ENCODE measurements around the gene MOV10L1.
"Not testable (repeated sequence)": the region's sequence is repeated elsewhere in the genome, so short reads cannot be mapped to it uniquely, and the experiment has no call there.

Gene MOV10L1

DNA sequence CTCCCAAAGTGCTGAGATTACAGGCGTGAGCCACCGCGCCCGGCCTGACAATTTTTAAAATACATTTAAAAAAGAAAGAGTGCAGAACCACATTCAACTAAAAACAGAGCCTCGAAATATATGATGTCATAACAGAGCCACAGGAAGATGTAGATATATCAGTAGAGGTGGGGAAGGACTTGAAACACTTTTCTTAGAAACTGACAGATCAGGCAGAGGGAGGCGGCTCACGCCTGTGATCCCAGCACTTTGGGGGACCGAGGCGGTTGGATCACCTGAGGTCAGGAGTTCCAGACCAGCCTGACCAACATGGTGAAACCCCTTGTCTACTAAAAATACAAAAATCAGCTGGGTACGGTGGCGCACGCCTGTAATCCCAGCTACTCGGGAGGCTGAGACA lies 11.6 kb upstream of the MOV10L1 start:
- DNase-seq (ENCODE audit: low read depth) = no peak

DNA sequence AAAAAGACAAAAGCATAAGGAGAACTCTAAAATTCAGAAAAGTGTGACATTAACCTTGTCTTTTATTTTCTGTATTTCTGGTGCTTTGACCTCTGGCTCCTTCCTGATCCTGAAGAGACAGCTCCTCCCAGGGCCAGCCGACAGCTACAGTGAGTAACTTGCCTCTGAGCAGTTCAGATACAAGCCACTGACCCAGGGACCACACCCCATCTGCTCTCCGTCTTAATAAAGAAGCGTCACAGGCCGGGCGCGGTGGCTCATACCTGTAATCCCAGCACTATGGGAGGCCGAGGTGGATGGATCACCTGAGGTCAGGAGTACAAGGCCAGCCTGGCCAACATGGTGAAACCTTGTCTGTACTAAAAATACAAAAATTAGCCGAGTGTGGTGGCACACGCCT lies 11.0 kb upstream of the MOV10L1 start:
- DNase-seq (ENCODE audit: low read depth) = no peak

DNA sequence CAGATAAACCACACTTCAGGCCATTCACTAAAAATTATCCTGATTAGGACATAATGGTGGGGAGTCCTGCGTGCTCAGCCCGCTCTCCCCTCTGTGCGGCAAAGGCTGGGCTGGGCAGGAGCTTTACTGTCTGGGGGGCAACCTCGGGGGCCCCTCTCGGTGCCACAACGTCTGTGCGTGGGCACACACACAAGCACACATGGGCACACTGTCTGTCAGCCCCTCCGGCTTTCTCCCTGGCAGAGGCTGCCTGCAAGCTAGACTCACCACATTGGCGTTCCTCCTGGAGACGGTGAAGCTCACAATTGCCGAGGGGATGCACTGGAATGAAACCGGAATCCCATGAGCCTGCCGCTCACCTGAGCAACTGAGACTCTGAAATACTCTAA lies 9.7 kb upstream of the MOV10L1 start:
- DNase-seq (ENCODE audit: low read depth) = no peak

DNA sequence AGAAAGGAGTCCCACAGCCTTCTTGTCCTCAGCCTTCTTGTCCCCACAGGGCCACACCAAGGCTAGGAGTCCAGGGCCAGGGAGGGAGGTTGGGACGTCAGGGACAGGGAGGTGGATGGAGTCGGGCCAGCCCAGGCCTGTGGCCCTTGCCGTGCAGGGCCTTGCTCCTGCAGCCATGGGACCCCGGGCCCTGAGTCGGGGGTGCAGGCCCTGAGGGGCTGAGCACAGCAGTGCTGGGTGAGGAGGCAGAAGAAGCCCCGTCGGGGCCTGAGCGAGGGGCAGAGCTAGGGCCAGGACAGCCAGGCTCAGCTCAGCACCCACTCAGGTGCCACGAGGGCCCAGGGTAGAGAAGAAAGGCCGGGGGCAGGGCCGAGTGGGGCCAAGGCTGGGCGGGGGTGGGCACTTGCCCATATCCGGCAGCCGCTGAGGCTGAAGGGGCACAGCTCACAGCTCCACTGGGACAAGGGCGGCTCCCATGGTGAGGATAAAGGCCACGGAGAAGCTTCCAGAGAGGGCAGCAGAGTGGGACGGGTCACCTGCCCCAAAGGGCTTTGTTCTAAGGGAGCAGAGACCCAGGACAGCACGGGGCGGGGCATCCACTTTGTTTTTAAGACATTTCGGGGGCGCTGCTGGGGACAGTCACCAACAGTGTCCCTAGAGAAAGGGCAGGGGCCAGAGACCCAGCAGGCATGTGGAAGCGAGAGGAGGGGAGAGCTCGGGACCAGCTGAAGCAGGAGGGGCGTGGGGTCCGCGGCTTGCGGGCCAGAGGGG lies 8.2 kb upstream of the MOV10L1 start:
- no peak for DNase-seq (ENCODE audit: low read depth)

DNA sequence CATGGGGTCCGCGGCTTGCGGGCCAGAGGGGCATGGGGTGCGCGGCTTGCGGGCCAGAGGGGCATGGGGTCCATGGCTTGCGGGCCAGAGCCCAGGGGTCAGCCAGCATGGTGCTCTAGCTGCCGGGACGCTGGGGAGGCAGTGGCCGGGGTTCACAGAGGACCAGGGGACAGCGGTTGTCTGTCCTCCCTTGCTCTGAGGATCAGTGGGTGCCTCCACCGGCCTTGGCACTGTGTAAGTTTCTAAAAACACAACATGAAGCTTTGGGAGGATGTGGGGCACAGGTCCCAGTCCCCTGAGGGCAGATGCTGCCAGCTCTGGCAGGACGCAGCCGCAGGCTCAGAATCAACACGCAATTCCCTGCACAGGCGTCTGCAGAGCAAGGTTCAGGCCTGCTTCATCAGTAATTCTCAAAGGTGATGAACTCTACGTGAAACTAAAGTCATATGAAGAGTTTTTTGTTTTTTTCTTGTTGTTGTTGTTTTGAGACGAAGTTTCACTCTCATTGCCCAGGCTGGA lies 7.5 kb upstream of the MOV10L1 start:
- no peak for DNase-seq (ENCODE audit: low read depth)

DNA sequence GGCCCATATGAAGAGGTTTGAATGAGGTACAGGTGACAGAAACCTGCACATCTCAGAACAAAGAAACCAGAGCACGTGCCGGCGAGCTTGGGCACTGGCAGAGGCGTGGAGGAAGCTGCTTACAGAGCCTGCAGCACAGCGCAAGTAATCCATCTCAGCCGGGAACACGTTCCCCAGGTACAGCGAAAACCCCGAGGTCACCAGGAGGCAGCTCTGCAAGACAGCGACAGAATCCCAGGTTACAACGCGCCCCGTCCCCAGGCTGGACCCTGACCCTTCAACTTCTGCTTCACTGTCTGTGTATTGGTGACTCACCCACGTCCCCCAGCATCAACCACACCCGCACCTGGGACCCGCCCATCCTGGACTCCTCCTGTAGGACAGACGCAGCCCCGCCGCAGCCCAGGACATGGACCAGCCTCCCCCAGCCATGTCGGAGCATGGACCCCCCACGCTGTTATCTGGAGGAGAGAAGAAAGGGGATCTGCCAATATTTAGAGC lies 6.8 kb upstream of the MOV10L1 start:
- no peak for DNase-seq (ENCODE audit: low read depth)

DNA sequence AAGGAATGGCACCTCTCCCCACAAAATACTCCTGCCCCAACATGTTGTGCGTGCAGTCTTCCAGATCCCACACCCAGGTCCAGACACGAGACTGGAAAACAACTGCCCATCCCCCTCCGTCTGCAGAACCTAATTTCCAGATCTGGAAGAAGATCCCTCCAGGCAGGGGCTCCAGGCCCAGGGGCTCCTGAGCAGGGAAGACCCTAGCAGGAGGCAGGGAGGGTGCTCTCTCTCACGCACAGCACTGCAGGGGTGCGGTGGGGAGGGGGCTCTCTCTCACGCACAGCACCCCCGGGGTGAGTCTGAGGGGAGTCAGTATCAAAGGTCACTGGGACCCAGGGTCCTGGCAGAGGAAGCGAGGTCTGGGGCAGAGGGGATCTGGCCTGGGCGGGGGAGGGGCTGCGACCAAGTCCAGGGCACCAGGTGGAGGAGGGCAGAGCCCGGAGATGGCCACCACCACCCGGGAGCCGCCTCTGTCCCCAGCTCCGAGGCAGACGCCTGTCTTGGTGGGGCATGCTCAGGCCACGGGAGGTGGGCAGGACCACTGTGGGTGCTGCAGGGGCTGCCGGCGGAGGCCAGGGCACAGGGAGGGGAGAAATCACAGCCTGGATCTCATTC lies 6.2 kb upstream of the MOV10L1 start:
- no peak for DNase-seq (ENCODE audit: low read depth)

DNA sequence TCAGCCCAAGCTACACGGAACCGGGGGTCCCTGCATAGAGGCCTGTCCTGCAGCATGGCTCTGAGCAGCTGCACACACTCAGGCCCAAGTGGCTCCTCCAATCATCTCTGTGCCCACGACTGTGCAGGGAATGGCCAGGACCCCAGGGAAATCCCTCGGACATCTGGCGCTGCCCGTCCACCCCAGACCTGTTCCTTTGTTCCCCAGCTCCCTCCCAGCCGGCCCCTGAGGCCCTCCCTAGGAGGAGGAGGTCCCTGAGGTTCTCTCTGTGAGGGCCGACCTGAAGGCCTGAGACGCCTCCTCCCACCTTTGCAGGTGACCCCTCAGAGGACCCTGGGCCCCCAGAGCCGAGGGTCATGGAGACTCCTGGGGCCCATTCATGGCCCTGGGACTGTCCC lies 5.7 kb upstream of the MOV10L1 start:
- DNase-seq (ENCODE audit: low read depth) = no peak

DNA sequence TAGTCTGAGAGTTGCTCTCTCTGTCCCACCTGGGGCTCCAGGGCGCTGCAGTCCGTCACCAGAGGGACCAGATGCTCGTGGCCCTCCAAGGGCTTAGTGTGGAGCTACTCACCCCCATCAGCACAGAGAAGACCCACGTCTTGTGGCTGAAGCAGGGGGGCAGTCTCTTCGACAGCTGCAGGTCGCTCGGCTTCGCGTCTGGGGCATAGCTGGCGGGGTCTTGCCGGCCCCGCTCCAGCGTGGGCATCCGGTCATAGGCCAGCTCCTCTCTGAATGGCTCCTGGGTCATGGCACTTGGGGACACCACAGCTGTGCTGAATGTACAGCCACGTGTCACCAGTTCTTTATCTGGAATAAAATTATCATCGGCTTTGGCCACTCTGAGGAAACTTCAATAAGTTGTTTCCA lies 5.2 kb upstream of the MOV10L1 start:
- no peak for DNase-seq (ENCODE audit: low read depth)

DNA sequence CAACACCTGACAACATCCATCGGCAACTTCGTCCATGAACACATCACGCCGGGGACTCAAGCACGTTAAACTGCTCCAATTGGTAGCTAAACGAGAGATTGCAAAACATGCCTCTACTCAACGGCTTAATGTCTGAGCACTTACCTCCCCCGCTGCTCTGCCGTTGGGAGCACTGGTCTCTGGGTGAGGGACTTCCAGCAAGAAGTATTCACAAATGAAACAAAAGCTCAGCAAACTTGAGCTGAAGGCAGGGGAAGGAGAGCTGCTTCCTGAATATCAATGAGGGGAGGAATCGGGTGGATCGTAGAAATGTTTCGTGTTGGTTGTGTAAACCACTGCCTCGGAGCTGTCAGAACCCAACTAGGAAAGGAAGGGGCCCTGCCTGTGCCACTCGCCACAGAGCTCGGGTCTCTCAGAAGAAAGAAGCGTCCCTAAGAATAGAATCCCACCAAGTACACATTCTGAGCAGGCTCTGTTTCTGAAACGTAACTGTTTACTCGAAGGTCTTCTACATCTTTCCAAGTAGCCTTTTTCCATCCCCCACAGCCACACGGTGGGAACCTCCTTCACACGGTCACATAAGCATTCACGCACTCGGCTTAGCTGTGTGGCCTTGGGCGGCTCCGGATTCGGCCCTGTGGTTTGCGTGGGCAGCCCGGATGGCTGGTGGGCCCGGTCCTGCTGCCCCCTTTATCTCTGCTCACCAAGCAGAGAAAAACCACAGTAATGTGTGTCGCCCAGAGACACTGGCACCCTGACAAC lies 4.4 kb upstream of the MOV10L1 start, which contains the start of gene MLC1:
TSS of gene MLC1 (minus strand) at position 216 of the 762 bp plus-strand sequence. CDS start 524 bp downstream, outside the sequence.
- peak; percentile 62 for DNase-seq (ENCODE audit: low read depth)

DNA sequence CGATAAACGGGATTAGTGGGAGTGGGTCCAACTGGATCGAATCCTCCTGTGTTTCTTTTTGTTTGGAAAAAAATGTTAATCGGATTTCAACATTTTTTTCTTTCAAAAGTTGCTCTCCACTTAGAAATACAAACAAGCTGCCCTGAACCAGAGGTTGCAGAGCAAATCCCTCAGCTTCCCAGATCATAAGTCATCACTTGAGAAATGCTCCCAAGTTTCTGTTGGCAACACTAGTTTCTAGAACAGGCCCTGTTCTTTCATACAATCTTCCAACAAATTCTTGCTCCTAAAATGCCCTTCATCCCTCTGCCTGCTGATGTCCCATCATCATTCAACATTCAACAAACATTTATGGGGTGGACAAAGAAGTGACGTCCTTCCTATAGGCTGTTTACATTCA lies 3.3 kb upstream of the MOV10L1 start:
- no peak for DNase-seq (ENCODE audit: low read depth)

DNA sequence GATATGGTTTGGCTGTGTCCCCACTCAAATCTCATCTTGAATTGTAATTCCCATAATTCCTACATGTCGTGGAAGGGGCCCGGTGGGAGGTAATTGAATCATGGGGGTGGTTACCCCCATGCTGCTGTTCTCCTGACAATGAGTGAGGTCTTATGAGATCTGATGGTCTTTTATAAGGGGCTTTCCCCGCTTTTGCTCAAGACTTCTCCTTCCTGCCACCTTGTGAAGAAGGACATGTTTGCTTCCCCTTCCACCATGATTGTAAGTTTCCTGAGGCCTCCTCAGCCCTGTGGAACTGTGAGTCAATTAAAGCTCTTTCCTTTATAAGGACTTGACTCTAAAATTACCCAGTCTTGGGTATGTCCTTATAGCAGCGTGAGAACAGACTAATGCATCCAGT lies 2.8 kb upstream of the MOV10L1 start:
- not testable (repeated sequence) for DNase-seq (ENCODE audit: low read depth)

DNA sequence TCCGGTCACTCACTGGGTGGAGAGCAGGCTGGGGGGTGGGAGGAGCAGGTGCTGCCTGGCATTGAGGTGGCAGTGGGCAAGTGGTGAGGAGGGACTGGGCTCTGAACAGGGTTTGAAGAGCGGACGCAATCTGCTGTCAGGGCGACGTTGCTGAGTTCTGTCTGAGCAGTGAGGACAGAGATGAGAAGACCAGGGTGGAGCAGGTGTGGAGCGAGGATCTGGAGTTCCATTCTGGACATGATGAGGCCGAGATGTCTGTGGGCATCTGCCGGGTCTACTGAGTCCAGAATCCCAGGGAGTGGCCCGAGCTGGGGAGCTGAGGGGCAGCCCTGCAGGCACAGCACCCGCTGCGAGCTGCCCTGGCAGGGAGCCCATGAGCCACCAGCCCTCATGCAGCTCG lies 2.2 kb upstream of the MOV10L1 start:
- no peak for DNase-seq (ENCODE audit: low read depth)

DNA sequence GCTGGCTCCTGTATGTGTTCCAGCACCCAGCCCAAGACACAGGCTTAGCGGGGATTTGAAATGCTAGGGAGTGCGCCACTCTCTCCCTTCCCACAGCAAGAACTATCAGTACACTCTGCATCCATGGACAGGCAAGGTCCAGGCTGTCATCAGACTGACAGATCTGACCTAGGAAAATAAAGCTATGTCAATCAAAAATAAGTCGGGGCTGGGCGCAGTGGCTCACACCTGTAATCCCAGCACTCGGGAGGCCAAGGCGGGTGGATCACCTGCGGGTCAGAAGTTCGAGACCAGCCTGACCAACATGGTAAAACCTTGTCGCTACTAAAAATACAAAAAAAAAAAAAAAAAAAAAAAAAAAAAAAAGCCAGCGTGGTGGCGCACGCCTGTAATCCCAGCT lies 1.7 kb upstream of the MOV10L1 start:
- no peak for DNase-seq (ENCODE audit: low read depth)

DNA sequence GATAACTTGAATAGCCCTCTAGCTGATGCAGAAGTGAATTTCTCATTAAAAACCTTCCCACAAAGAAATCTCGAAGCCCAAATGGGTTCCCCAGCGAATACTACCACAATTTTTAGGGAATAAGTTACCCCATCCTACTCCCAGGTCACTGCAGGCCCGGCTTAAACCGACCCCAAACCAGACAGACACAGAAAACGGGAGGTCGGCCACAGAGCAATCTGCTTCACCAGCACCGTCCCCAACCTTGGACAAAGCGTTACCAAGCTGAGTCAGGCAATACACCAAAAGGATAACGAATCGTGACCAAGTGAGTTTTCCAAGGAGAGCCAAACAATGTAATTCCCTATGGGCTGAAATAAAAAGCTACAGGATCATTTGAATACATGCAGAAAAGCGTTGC lies 575 bp upstream of the MOV10L1 start:
- DNase-seq (ENCODE audit: low read depth) = no peak

DNA sequence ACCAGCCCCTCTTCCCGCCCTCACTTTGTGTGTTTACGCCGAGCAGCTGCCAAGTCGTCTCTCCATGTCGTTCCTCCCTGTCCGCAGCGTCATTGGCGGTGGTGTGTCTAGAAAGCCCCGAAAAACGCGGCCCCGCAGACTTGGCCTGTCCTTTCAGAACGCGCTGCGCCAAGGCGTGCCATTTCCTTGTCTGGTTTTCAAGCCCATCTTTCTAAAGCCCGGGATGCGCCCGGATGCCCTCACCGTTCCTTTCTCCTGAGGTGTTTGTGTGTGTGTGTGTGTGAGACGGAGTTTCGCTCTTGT lies 557 bp downstream of the MOV10L1 start:
- DNase-seq (ENCODE audit: low read depth) = no peak

DNA sequence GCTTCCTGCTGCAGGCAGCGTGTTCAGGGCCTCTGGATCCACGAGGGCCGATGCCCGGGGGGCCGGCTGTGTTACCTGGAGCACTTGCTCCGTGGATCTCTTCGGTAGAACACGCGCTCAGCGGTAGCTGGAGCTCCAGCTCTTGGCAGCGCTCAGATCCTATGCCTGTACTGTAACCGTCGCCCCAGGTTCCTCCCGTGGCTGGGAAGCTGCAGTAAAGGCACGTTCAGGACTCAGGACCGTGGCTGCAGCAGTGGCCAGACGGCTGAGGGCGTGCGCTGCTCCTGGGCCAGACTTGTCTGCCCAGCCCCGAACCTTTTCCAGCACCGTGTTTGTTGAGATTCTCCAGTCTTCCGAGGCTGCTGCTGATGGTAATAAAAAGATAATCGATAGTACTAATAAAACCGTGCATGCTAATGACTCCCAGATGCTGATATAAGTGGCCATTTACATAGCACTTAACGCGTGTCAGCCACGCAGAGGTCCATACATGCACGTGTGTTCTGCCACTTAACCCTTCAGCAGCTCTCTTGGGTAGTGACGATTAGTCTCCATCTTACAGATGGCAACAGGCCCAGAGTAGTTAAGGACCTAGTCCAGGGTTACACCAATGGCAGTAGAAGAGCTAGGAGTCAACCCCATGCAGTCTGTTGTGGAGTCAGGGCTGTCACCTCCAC lies 1.4 kb downstream of the MOV10L1 start:
- no peak for DNase-seq (ENCODE audit: low read depth)

DNA sequence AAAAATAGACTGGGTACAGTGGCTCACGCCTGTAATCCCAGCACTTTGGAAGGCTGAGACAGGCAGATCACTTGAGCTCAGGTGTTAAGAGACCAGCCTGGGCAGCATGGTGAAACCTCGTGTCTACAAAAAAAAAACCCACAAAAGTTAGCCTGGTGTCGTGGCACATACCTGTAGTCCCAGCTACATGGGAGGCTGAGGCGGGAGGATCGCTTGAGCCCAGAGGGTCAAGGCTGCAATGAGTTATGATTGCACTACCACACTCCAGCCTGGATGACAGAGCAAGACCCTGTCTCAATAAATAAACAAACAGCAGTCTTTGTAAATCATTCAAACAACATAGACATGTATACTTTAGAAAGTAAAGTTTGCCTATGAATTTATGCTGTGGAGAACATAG lies 2.5 kb downstream of the MOV10L1 start:
- no peak for DNase-seq (ENCODE audit: low read depth)

DNA sequence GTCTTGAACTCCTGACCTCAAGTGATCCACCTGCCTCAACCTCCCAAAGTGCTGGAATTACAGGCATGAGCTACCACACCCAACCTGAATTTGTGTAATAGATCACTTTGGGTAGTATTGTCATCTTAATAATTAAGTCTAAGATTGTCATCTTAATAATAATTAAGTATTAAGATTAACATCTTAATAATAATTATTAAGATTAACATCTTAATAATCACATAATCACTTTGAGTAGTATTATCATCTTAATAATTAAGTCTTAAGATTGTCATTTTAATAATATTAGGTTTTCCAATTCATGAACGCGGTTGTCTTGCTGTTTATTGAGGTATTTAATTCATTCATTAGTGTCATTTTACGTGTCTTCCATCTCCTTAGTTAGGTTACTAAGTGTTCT lies 8.2 kb downstream of the MOV10L1 start:
- DNase-seq (ENCODE audit: low read depth) = no peak

DNA sequence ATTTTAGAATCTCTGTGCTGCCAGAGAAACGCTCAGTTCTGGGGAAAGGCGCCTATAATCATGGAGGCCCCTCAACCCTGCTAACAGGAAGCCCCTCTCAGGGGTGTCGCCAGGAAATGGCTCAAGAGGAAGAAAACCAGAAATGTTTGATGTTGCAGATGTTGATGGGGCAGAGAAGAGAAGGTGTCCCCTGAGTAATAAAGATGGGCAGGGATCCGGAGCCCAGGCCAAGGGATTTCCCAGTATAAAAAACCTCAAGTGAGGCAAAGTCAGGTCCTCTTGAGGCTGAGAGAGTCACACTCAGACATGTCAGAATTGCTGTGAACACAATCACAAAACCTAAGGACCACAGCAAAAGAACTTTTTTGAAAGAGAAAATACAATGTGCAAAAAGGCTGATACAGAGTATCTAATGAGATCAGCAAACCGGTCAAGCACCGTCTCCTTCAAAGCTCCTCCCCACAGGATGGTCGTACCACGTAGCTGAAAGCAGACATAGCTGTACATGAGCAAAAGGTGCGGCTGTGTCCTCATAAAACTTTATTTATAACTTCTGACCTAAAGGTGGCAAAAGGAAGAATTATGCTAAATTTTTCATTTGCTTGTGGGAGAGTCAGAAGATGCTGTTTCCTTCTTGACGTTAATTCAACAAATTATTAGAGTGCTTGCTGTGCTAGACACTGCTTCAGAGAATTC lies 12.2 kb downstream of the MOV10L1 start:
- no peak for DNase-seq (ENCODE audit: low read depth)

DNA sequence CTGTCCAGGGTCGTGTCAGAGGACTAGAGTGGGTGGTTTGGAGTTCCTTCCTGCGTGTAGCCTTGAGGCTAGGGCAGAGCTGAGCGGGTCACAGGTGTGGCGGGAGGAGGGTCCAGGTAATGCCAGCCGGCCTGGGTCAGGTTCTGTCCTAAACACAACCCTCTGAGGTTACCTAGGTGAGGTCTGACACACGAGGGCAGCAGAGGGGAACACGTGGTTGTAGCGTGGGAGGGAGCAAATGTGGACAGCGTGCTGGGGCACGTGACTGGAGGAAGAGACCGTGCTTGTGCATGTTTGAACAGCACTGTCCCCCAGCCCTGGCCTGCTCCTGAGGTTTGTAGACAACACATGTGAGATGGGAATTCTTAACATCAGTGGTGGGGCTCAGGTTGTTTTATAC lies 13.1 kb downstream of the MOV10L1 start:
- no peak for DNase-seq (ENCODE audit: low read depth)

DNA sequence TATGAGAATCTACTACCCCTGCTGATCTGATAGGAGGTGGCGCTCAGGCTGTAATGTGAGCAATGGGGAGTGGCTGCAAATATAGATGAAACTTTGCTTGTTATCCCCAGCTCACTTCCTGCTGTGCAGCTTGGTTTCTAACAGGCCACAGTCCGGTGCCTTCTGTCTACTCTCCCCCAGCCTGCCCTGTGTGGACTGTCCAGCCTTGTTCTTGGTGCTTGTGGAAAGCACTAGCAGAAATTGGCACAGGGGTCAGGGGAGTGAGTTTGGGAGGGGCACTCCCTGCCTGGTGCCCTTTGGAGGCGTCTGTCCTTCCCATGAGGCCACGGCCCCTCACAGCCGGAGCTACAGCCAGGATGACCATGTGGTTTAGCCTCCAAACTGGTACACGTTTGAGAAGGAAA lies 14.3 kb downstream of the MOV10L1 start:
- no peak for DNase-seq (ENCODE audit: low read depth)

Measured in CMK (cell line).